Smooth muscle cell of the pulmonary artery (primary cell): ENCODE results near the gene BRD3OS. TPM values are rescaled to one million over a fixed set of nuclear protein-coding genes. Genes with fewer than 3 reads are reported as not detected.

ENCODE experiments used
- total RNA-seq: library from RNA; depleted of rRNA; stranded (reverse); fragments of >200 nt; gene quantifications from 2 replicates; pipeline ENCODE4 v1.2.3, GENCODE V29; 2014

BRD3OS gene
- 31.5 and 32.4 TPM in 2 replicates for total RNA-seq

GRCh38 chr9:134024828-134025605 is at the start of gene BRD3OS:
Gene BRD3OS (plus strand): TSS chr9:134025481. CDS start chr9:134026748, 1,267 bp downstream.

GRCh38 chr9:133991964-133992779 is 33.1 kb upstream of the BRD3OS start, which contains the start of gene VAV2:
Gene VAV2 (minus strand): TSS chr9:133992324. CDS start chr9:133992278, 46 bp downstream.

GRCh38 chr9:134067904-134068743 is 42.8 kb downstream of the BRD3OS start, which contains the start of gene BRD3:
Gene BRD3 (minus strand): TSS chr9:134068026. CDS start chr9:134053477, 14,549 bp downstream.

Other genes with a start within 250 kb of the BRD3OS start
- 26.5 and 28.2 TPM in 2 replicates for gene VAV2, start 33.2 kb upstream of the BRD3OS start, total RNA-seq
- gene BRD3, start 42.5 kb downstream of the BRD3OS start, total RNA-seq, result 11.8 and 13.1 TPM in 2 replicates
- gene WDR5, start 110.6 kb downstream of the BRD3OS start, total RNA-seq, result 16.3 and 20.0 TPM in 2 replicates
- gene RNU6ATAC, start 139.1 kb downstream of the BRD3OS start, total RNA-seq, result not detected in 2 replicates